Fibroblast of skin of right biceps (primary cell): ENCODE measurements around the gene RASA4B.
"Not testable (repeated sequence)": the region's sequence is repeated elsewhere in the genome, so short reads cannot be mapped to it uniquely, and the experiment has no call there.

ENCODE experiments used
- DNase-seq: peaks from one replicate; pipeline ENCODE4 v3.0.0-alpha.2; 2013

RASA4B gene

DNA sequence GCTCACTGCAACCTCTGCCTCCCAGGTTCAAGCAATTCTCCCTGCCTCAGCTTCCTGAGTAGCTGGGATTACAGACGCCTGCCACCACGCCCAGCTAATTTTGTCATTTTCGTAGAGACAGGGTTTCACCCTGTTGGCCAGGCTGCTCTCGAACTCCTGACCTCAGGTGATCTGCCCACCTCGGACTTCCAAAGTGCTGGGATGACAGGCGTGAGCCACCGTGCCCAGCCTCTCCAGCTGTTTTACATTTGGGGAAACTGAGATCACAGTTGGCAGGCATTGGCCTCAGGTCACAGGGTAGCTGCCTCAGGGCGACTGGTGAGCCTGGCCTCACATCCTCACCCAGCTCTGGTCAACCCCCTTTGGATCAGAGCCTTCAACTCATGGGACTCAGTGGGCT, 7.0 kb downstream of the RASA4B start:
- DNase-seq, result not testable (repeated sequence)

DNA sequence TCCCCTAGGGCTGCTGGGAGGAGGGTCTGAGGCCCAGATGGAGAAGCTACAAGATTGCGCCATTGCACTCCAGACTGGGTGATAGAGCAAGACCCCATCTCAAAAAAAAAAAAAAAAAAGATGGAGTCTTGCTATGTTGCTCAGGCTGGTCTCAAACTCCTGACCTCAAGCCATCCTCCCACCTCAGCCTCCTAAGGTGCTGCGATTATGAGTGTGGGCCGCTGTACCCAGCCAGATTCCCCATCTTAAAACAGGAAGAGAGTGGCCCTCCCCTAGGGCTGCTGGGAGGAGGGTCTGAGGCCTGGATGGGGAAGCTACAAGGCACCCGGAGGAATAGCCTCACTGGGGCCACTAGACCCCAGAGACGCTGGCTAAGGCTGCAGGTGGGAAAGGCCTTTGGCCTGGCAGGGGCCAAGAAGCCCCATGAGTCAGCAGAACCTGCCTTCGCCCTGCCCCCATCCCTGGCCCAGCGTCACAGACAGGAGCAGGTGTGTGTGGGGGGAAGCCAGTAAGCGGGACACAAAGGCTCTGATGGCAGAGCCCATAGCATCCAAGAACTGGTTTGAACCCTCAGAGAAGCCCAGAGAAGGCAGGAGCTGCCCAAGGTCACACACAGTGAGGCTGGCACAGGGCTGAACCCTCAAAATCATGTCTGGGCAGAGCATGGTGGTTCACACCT, 10.0 kb downstream of the RASA4B start:
- DNase-seq, result not testable (repeated sequence)

DNA sequence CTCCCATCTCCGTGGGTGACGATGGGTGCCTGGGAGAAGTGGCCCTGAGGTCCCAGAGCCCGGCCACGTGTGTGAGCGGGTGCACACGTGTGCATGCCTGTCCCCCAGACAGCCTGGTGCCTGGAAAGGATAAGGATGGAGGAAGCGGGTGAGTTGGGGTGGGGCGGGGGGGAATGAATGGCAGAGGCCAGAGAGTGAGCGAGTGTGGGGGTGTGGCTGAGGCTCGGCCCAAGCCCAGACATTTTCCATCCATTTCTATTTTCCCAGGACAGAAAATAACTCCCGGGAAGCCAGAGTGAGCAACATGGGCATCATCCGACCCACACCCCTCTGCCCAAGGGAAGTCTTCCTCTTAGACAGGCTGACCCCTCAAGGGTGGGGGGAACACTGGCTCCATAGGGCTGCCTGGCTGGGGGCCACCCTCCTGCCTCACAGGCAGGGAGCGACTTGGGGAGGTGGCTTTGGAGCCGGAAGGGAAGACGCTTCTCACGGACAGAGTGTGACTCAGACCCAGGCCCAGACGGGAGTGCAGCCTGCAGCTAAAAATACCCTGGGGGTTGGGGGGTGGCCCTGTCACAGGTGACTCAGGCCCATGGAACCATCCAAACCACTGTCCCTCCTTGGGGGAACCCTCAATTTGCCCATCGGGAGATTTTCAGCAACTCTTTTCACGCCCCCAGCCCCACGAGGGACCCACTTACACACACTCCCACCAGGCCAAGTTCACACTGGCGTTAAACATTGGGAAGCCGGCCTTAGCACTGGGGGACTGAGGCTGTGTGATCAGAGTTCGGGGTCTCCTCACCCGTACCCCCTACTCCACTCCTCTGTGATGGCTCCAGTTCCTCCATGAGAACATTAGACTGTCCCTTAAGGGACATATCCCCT, 12.0 kb downstream of the RASA4B start:
- not testable (repeated sequence) for DNase-seq

DNA sequence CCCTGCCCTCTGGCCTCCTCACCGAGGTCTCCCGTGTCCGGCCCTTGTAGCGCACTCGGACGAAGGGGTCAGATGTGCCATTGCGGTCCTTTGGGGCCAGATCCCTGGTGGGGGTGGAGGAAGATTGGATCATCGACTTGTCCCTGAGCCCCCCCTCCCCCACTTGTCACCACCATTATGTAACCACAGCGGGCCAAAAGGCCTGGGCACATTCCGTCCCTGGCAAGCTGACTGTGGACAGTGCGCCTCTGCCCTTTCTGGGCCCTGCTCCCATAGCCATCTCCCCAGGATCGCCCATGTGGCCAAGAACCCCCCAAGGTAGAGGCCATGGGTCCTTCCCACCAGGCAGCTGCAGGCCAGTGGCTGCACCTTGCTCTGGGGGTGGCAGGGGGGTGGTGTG, 14.4 kb downstream of the RASA4B start:
- not testable (repeated sequence) for DNase-seq

DNA sequence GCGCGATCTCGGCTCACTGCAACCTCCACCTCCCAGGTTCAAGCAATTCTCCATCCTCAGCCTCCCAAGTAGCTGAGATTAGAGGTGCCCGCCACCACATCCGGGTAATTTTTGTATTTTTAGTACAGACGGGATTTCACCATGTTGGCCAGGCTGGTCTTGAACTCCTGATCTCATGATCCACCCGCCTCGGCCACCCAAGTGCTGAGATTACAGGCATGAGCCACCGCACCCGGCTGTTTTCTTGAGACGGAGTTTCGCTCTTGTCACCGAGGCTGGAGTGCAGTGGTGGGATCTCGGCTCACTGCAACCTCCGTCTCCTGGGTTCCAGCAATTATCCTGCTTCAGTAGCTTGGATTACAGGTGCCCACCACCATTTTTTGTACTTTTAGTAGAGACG, 19.3 kb downstream of the RASA4B start:
- DNase-seq, result not testable (repeated sequence)

DNA sequence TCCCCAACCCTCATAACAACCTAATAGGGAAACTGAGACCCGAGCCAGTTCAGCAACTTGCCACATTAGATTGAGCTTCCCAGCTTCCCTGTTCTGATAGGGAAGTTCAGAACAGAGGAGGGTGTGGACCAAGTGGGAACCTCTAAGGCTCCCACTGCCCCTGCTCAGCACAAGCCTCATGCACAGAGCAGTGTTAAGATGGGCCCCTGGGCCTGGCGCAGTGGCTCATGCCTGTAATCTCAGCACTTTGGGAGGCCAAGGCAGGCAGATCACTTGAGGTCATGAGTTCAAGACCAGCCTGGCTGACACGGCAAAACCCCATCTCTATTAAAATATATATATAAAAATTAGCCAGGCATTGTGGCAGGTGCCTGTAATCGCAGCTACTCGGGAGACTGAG, 20.3 kb downstream of the RASA4B start:
- DNase-seq, result not testable (repeated sequence)

DNA sequence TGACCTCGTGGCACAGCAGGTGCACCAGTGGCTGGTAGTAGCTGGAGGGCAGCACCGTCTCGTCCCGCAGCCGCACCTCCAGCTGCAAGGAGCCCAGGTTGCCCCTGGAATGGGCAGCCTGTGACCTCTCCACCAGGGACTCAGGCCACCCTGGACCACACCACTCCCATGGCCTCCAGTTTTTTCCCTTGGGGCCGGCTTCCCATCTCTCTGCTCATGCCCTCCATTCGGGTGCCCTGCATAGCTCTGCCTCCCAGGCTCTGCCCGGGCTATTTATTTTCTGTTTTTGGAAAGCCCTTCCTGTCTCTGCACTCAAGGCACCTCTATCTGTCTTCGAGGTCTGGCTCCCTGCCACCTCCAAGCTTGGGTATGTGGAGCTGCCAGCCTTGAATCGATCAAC, 20.7 kb downstream of the RASA4B start:
- not testable (repeated sequence) for DNase-seq

DNA sequence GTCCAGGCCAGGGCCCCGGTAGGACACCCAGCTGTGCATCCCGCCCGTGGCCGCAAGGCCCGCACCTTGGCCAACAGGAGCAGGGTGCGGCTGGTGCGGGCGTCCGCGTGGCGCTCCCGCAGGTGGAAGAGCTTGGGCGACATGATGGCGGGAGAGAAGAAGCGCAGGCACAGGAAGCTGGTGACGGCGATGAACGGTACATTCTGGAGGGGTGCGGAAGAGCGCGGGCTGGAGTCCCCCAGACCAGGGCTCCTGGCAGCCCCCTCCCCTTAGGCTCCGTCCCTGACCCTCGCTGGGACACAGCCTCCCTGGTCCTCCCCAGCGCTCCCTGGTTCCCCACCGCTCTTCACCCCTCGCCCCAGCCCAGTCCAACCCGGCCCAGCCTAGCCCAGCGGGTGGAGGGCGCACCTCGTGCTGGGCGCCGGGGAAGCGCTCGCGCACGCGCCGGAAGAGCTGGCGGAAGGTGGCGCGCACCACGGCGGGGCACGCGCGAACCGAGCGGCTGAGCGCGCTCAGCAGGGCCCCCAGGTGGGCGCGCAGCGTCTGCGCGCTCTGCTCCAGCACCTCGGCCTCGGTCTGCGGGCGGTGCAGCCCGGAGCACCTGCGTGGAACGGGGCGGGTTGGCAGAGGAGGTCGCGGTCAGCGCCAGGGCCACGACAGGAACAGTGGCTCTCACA, 23.0 kb downstream of the RASA4B start:
- not testable (repeated sequence) for DNase-seq

DNA sequence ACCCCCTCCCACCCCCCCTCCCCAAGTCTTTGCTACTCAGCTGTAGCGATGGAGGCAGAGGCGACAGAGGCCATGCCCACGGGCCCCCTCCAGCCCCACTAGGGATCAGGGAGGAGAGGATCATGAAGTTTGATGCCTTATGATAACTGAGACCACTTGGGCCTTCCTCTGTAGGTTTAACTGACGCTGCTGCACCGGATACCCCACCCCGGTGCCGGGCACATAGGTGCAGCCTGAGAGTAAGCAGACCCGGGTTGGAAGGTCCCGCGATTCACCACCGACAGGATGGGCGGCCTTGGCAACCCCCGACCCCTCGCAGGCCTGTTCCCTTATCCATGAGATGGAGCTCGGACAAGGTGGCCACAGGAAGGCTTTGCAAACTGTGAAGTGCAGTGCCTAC, 23.6 kb downstream of the RASA4B start:
- DNase-seq, result not testable (repeated sequence)

DNA sequence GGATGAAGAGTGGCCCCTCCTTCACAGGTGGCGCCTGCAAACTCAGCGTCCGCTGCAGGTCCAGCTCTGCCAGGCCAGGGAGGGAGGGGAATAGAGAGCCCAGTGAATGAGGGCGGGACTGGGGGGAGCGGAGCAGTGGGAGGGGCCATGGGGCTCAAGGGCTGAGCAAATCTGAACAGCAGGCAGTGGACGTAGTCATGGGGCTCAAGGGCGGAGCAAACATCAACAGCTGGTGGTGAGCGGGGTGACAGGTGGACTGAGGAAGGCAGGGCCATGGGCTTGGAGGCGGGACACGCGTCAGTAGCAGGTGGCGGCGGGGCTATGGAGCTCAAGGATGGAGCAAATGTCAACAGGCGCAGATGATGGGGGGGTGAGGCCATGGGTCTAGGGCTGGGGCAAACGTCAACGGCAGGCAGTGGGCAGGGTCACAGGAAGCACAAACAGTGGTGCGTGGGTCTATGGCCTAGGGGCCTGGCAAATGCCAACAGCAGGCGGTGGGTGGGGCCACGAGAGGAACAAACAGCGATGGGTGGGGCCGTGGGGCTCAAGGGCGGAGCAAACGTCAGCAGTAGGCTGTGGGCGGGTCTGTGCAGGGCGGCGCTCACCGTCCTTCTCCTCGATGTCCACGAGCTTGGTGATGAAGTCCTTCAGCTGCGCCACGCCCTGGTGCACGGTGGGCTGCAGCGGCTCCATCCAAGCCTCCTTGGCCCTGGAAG, 24.2 kb downstream of the RASA4B start:
- not testable (repeated sequence) for DNase-seq

DNA sequence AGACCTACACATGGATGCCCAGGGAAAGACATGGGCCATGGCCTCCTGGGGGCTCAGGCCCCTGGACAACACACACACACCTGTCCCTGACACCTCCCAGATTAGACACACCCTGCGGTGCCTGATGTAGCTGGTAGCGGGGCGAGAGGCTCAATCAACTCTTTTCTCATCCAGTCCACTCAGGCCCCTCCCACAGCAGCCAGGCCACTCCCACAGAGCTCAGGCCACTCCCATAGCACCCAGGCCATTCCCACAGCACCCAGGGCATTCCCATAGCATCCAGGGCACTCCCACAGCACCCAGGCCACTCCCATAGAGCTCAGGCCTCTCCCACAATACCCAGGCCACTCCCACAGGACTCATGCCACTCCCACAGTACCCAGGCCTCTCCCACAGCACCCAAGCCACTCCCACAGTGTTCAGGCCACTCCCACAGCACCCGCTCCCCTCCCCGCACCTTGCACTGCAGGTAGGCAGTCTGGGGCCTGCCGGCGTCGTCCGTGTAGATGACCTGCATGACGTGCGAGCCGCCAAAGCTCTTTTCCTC, 27.0 kb downstream of the RASA4B start:
- not testable (repeated sequence) for DNase-seq

DNA sequence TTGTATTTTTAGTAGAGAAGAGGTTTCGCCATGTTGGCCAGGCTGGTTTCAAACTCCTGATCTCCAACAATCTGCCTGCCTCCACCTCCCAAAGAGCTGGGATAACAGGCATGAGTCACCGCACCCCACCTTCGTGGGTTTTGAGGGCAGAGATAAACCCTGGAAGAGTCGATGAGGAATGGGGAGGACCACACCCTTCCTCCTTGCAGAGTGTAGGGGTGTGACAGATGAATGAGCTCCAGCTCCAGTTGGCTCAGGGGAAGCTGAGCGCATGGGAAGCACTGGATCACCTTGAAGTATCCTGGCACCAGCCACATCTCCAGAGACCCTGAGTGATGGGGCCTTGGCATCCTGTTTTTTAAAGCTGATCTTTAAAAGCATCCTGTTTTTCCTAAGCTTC, 33.3 kb downstream of the RASA4B start:
- not testable (repeated sequence) for DNase-seq

DNA sequence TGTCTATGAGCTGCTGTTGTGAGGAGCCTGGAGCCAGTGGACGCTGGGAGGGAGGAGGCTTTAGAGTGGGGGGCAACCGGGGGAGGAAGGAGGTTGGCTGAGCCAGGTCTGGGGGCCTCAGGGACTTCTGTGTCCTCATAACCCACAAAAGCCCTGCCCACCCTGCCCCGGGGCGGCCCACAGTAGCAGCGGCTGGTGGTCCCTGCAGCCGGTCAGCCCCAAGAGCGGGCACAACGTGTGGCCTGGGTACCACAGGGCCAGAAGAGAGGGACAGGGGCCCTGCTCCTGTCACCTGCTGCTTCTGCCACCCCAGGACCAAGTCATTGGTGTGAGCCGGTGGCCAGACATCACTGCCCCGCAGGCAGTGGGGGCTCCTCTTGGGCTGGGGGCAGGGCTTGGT, 35.6 kb downstream of the RASA4B start:
- not testable (repeated sequence) for DNase-seq

DNA sequence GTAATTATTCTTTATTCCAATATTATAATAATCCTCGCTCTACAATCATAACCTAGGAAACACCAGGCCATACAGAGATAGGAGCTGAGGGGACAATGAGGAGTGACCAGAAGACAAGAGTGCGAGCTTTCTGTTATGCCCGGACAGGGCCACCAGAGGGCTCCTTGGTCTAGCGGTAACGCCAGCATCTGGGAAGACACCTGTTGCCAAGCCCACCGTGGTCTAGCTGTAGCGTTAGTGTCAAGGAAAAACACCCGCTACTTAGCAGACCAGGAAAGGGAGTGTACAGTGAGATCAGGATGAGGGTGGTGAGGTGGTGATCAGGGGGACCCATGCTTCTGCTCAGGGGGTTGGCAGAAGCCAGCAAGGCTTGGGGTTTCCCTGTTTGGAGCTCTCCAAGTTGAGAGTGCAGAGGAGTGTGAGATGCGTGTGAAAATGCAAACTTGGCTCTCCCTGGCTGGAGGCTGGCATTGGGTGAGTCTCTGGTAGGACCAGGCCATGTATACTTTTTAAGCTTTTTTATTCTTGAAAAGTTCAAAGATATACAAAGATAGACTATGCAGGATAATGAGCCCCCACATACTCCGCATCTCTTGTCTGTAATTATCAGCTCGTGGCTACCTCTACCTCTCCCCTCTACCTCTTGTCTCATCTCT, 37.5 kb downstream of the RASA4B start:
- not testable (repeated sequence) for DNase-seq

DNA sequence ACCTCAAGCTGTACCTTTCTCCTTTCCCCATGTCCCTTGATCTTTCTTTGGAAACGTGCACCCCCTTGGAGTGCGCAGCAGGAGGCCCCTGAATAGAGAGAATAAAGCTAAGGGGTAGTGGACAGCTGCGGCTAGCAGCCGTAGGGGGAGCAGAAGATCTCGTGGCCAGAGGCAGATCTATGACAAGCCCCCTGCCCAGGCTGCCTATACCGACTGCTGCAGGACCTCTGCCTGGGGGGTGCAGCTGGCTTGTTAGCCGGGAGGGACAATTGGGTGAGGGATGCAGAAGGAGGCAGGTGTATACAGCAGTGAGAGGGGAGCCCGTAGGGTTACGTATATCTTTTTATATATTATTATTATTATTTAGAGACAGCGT, 38.4 kb downstream of the RASA4B start:
- DNase-seq, result not testable (repeated sequence)

DNA sequence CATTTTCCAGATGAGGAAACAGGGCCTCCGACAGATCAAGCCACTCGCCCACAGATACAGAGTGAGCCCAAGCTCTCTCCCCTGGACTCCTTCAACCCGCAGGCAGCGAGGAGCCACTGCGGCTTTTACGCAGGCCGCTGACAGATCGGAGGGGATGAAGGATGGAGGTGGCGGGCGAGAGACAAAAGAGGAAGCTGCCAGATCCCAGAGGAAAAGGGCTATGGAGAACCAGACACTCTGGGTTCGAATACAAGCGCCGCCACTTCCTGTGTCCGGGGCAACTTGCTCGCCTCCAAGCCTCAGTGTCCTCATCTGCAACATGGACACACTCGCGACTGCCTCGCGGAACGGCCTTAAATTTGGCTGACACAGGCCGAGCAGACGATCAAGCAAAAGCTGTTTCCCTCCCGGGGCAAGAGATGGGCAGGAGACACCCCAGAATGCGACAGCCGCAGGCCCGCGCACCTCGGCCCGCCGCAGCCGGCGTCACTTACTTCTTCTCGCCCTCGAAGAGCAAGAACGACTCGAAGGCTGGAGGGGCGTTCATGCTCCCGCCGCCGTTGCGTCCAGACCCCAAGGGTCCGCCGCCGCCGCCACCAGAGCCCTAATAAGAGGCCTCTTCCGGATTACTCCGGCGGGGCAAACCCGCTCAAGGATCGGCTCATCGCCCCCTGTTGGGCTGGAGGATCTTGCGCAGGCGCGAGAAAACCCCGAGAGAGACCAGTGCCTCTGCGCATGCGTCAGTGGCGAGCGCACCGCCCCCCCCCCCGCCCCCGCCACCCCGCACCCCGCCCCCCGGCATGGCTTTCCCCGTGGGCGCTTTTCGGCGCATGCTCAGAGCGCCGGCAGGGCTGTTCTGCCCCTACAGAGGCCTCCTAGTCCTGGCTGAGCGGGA, 39.0 kb downstream of the RASA4B start, which contains the start of gene POLR2J:
Gene POLR2J (minus strand): TSS at position 609 of the 895 bp plus-strand sequence. CDS start 62 bp downstream, at position 547.
- peak; percentile 76 for DNase-seq

DNA sequence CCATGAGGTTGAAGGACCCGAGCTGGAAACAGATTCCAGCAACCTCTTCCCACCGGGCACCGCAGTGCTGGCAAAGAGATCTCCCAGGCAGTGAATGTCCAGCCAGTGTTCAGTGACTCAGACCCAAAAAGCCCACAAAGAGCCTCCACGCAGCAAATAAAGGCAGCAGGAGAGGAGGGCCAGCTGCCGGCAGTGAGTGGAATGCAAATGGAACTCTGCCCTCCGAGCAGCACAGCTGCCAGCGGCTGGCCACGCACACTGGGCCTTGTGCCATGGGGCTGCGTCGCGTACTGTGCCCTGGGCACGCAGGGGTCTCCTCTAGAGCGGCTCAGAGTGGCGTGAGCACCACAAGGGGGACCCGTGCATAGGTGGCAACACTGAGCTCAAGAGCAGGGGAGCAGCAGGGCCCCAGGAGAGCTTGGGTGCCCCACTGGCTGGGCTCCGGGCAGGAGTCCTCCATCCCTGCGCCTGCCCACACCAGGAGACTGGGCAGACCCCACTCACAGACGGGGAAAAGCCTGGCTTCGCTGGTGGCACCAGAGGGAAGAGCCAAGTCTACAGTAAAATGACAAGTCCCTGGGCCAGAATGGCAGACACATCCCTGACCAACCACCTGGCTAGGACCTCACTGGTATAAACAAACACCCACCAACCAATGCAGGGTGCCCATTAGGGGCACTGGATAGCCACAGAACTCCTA, 42.7 kb downstream of the RASA4B start:
- not testable (repeated sequence) for DNase-seq

DNA sequence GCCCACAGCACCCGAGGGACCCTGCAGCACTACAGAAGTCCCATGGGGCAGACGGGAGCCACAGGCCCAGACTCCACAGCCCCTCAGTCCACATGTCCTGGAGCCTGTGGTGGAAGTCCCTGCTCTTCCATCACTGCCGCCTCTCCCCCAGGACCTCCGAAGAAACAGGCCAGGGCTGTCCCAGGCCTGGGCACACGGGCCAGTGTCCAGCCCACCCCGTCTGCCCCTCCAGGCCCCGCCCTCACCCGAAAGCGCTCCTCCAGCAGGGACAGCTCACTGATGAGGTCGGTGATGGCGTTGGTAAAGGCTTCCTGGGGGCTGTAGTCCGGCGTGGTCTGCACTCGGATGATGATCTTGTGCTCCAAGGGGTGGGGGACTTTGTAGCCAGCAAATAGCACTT, 43.5 kb downstream of the RASA4B start:
- not testable (repeated sequence) for DNase-seq

DNA sequence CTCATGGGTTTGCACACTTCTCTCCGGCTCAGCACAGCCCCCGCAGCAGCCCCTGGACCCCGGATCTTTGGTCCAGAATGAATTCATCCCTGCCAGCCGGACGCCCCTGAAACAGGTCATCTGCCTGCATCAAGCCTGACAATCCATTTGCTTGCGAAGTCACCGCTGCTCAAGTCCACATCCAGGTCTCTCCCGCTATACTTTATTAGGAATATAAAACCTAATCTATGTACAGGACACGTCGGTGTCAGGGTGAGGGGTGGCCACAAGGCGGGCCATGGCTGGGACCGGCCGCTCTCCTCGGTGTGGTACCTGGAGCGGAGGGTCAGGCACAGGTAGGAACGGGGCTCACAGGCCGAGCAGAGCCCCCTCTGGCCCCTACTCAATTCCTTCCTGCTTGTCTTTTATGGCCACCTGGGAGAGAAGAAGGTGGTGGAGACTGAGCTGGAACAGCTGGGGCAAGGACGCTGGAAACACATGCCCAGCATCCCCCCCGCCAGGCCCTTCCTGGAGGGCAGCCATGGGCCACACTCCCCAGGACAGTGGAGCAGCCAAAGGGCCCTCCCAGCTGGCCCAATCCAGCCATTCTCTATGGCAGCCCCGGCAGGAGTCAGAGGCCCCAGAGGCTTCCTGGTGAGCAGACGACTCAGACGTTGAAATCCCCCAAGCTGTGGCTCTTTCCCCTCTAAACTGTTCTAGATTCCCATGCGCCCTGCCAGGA, 44.1 kb downstream of the RASA4B start:
- no peak for DNase-seq
